LNCAP (cell line): Measurements from ENCODE around the gene LCN2.

ENCODE experiments used
- TF ChIP-seq, protein P1 (sequence below): fragments of 450-650 bp; IDR thresholded peaks from 2 replicates; pipeline ENCODE4 v1.5.1; 2017; ENCODE audit warnings: mild to moderate bottlenecking

LCN2 gene

DNA sequence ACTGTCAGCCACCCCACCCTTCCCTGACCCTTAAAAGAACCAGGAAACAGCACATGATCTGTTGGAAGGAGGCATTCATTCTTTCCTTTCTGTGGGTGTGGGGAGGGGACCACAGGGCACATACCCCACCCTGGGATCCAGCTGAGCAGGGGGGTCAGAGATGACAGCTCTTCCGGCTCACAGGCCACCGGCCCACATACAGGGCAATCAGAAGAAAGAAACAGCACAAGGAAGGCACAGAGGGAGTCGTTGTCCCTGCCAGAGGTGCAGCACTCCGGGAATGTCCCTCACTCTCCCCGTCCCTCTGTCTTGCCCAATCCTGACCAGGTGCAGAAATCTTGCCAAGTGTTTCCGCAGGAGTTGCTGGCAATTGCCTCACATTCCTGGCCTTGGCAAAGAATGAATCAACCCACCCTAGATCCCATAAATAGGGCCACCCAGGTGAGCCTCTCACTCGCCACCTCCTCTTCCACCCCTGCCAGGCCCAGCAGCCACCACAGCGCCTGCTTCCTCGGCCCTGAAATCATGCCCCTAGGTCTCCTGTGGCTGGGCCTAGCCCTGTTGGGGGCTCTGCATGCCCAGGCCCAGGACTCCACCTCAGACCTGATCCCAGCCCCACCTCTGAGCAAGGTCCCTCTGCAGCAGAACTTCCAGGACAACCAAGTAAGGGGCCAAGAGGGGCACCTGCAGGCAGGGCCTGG lies at the start of gene LCN2:
Gene LCN2 (plus strand): TSS at position 453 of the 701 bp plus-strand sequence. CDS start 73 bp downstream, at position 526.
- TF ChIP-seq, protein P1, sequence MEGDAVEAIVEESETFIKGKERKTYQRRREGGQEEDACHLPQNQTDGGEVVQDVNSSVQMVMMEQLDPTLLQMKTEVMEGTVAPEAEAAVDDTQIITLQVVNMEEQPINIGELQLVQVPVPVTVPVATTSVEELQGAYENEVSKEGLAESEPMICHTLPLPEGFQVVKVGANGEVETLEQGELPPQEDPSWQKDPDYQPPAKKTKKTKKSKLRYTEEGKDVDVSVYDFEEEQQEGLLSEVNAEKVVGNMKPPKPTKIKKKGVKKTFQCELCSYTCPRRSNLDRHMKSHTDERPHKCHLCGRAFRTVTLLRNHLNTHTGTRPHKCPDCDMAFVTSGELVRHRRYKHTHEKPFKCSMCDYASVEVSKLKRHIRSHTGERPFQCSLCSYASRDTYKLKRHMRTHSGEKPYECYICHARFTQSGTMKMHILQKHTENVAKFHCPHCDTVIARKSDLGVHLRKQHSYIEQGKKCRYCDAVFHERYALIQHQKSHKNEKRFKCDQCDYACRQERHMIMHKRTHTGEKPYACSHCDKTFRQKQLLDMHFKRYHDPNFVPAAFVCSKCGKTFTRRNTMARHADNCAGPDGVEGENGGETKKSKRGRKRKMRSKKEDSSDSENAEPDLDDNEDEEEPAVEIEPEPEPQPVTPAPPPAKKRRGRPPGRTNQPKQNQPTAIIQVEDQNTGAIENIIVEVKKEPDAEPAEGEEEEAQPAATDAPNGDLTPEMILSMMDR = no peak

- TF ChIP-seq, protein P1 = no peak
These were observed 49.2 kb upstream of the LCN2 start for GRCh38 chr9:128099932-128100491.

DNA sequence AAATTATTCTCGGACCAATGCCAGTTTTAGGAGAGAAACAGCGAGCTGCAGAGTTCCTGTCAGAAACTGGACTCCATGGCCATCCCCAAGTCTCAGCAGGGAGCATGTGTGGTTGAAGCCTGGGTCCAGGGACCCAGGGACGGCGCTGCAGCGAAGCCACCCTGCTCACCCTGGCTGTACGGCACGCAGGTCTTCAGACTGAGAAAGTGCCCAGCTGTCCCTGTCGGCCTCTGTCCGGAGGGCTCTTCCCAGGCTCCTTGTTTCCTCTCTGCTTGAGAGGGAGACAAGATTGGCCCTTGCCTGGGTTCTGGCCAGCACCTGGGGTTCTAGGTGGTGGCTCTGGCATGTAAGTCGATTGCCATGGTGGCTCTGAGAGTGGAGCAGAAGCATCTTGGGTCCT lies 48.7 kb upstream of the LCN2 start:
- TF ChIP-seq, protein P1 = no peak

DNA sequence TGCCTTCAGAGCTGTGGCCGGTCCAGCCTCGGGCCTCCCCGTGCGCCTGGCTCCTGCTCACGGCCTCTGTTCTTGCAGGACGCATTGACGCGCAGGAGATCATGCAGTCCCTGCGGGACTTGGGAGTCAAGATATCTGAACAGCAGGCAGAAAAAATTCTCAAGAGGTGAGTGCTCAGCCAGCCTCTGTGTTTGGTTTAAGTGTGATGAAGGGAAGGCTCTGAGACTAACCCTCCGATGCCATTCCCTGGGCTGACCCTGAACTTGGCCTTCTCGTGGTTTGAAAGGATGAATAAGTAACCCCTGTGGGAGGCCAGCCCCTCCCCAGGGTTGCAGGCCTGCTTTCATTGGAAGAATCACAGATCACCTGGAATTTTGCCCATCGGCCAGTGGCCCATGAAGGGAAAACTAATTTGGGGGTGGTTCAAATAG lies 48.0 kb upstream of the LCN2 start:
- TF ChIP-seq, protein P1 = no peak

GRCh38 chr9:128101690-128102089 lies 47.6 kb upstream of the LCN2 start:
- TF ChIP-seq, protein P1 = no peak

DNA sequence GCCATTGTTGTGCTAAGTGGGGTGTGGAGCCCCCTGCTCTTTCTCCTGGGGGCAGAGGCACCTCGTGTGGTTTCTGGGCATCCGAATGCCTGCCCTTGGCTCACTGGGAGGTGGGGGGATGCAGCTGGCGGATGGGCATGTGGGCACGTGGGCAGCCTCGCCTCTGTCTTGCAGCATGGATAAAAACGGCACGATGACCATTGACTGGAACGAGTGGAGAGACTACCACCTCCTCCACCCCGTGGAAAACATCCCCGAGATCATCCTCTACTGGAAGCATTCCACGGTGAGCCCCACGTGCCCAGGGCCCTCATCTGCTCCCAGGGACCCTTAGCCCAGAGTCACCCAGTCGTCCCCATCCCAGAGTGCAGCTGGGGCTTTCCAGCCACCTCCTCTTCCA lies 47.1 kb upstream of the LCN2 start:
- TF ChIP-seq, protein P1 = no peak

DNA sequence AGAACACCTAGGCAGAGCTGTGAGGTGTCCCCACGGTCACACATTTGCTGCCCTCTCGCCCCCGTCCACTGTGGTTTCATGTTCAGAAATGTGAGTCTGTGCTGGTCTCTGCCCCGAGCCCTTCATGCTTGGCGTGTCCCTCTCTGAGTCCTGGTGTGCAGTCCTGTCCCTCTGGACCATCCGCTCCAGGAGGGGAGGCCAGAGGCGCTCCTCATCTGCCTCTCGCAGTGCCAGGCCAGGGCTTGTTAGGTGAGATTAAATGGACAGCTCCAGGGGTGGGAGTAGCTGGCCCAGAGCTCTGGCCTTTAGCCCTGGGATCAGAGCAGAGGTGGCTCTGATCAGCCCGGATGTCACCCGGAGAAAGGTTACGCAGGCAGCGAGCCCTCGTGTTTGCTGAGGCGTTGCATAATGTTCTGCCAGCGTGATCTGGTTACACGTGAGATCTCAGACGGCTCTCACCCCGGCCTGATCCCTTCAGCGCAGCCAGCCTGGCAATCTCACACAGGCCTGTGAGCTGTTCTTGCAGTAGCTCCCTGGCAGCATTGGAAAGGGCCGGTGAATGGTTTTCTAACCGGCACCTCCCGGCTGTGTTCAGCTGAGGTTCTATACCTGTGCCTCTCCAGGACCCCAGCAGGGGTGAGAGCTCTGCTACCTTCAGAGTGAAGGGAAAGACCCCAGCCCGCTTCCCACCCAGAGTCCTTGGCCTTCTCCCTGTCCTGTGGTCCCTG lies 46.2 kb upstream of the LCN2 start:
- TF ChIP-seq, protein P1 = no peak
